HG03066 (cell line): ENCODE data around the gene ARPC1B.
"Not testable (repeated sequence)": the region's sequence is repeated elsewhere in the genome, so short reads cannot be mapped to it uniquely, and the experiment has no call there.

Experiments used
- ATAC-seq: cut with Tn5 transposase; IDR thresholded peaks from one replicate; pipeline ENCODE4 v1.9.1; 2021; ENCODE audit warnings: low read depth; ENCODE audit not compliant: unreplicated experiment

Gene ARPC1B

GRCh38 chr7:99408379-99409191 is 34.1 kb downstream of the ARPC1B start, which contains the start of the genes BUD31 and PDAP1:
Gene BUD31 (plus strand): TSS chr7:99408969. CDS start chr7:99411093, 2,124 bp downstream.
Gene PDAP1 (minus strand): TSS chr7:99408597. CDS start chr7:99408548, 49 bp downstream.
- peak; percentile 76 for ATAC-seq

DNA sequence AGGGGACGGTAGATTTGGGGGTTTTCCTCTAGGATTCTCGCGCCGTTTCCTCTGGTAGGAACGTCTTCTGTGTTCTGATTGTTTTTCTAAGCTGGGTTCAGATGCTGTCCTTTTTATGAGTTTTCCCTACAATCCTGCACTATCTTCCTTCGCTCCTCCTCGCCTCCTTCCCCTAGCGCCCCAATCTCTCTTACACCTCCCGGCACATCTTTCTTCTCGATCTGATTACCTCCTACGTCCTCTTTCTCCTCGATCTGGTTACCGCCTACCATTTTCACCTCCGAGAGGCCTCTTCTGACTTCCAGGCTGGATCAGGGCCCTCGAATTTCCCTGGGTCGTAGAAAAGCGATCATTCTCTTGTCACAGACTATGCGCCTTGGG is 34.7 kb downstream of the ARPC1B start:
- peak; percentile 11 for ATAC-seq

- ATAC-seq = no peak
These were observed 35.3 kb downstream of the ARPC1B start for GRCh38 chr7:99409806-99410205.

DNA sequence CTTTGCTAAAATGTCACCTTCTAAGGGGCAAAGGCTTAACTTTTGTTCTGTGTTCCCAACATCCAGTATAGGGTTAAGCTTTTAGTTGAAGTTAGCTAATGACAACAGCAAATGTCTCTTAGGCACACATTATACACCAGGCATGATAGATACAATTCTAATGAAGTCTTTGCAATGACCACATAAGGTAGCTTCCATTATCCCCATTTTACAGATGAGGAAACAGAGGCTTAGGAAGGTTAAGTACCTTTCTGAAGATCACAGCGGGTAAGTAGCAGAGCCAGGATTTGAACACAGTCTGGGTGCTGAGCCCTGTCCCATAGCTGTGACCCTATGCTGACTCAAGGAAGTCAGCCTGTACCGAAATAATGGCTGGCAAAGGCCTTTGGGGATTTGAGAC is 36.1 kb downstream of the ARPC1B start:
- no peak for ATAC-seq

GRCh38 chr7:99415513-99416127 is 41.1 kb downstream of the ARPC1B start:
- not testable (repeated sequence) for ATAC-seq

DNA sequence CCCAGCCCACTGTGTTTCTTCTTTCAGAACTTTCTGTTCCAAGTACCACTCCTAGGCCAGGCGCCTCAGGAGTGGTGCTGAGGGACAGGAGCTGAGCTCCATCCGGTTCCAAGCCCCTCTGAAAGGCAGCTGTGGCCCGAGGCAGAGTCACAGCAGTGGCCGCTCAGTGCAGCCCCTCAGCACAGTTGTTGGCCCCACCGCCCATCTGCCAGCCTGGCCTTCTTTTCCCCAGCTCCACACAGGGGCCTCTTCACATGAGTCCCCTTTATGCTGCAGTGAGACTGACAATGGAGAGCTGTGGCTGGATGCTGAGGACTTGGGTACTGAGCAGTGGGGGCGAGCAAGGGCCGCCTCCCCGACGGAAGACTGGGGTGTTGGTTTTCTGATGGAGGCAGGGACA is 43.7 kb downstream of the ARPC1B start:
- no peak for ATAC-seq

GRCh38 chr7:99419323-99420021 is 44.9 kb downstream of the ARPC1B start:
- ATAC-seq = no peak

DNA sequence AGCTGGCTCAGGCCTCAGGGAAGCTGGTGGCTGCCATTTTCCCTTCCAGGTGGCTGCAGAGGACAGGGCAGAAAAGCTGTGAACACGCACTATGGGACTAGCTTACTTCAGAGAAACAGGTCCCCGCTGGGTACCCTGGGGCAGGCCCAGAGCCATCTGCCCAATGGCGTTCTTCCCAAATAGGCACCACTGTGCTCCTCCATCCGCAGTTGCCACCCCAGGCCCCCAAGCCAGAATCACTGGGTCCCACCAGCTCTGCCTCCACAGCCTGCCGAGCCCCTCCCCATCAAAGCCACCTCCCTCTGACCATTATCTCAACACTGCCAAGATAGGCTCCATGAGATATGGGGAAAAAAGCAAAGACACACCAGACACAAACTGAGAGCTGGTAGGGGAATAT is 45.7 kb downstream of the ARPC1B start:
- ATAC-seq = no peak

DNA sequence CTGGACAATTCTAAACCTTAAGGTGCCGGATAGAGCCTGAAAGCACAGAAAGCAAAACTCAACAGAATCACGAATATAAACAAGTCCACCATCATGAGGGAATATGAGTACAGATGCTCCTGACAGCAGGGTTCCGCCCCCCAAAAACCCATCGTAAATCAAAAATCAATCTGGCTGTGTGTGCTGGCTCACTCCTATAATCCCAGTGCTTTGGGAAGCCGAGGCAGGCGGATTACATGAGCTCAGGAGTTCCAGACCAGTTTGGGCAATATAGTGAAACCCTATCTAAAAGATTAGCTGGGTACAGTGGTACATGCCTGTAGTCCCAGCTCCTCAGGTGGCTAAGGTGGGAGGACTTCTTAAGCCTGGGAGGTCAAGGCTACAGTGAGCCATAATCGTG is 46.5 kb downstream of the ARPC1B start:
- no peak for ATAC-seq

DNA sequence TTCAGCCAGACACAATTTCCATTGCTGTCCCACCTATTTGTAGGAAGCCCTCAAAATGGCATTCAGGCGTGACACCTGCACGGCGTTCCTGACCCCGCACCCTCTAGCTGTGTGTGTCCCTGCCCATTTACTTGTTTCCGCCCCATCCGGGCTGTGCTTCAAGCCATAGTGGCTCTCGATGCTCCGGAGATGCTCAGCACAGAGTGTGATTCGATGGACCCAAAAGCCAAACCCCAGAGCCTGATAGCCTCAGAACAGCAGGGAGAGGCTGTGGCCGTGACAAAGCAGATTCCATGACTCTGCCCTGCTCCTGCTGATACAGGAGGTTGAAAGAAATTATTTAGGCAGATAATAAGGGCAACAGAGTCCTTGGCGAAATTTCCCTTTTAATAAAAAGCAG is 47.7 kb downstream of the ARPC1B start:
- ATAC-seq = no peak

DNA sequence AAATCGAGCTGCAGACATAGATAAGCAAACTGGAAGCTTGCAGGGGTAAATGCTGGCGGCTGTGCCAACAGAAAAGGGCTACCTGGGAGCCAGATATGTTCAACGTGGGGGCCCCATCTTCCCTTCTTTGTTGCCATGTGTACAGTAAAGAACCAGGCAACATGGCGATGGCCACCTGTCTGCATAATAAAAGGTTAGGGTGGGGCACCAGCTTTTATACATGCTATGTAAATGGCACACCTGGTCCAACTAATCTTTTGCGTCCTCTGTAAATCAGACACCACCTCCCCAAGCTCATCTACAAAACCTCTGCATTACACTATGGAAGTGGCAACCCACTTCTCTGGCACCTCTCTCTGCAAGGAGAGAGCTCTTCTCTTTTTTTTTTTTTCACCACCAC is 48.1 kb downstream of the ARPC1B start:
- no peak for ATAC-seq

DNA sequence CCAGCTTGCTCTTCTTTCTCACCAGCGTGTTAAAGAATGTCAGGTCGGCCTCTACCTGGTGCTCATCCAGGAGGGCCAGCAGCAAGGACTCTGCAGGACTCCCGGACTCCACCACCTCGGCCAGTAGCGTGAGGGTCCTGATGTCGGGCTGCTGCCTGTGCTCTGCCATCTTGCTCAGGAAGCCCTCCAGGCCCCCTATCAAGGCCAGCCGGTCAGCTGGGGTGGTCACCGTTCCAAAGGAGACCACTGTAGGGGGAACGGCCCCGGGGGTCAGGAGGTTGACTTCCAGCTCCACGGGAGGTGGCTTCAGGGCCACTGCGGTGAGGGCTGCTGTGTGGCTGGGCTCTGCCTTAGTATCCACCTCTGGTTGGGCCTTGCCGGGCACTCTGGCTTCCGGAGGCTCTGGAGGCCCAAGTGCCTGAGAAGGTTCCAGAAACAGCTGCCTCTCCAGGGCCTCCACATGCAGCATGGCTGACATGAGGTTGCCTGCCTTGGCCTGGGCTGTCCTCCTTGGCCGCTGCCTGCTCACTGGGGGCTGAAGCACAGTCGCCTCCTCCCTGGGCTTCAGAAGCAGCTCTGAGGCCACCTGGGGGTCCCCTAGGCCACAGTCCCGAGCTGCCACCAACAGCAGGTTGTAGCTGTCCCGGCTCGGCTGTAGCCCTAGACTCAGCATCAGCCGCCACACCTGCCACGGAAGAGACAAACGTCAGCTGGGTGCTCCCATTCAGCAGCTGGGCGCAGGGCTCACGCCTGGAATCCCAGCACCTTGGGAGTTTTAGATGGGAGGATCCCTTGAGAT is 50.6 kb downstream of the ARPC1B start:
- ATAC-seq = no peak

GRCh38 chr7:99428972-99429566 is 54.5 kb downstream of the ARPC1B start:
- ATAC-seq = no peak

DNA sequence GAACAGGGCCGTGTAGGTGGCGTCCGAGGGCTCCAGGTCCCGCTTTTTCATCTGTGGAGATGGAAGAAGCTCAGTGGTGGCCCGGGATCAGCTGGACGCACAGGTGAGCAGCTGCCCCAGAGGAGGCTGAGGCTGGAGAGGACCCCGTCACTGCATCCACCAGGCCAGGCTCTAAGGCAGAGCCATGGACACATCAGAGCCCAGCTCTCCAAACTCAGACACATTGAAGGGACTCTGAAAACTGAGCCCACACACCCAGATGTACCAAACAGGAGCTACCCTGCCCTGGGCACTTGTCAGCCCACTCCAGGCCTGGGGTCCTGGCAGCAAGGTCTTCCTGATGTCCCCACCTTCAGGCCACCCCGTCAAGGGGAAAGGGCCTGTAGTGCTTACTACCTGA is 55.2 kb downstream of the ARPC1B start:
- ATAC-seq = no peak

DNA sequence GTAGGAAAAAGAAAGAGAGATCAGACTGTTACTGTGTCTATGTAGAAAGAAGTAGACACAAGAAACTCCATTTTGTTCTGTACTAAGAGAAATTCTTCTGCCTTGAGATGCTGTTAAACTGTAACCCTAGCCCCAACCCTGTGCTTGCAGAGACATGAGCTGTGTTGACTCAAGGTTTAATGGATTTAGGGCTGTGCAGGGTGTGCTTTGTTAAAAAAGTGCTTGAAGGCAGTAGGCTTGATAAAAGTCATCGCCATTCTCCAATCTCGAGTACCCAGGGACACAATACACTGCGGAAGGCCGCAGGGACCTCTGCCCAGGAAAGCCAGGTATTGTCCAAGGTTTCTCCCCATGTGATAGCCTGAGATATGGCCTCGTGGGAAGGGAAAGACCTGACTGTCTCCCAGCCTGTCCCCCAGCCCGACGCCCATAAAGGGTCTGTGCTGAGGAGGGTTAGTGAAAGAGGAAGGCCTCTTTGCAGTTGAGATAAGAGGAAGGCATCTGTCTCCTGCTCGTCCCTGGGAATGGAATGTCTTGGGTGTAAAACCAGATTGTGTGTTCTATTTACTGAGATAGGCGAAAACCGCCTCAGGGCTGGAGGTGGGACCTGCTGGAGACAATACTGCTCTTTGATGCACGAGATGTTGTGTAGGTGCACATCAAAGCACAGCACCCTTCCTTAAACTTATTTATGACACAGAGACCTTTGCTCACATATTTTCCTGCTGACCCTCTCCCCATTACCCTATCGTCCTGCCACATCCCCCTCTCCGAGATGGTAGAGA is 57.4 kb downstream of the ARPC1B start:
- ATAC-seq = not testable (repeated sequence)

- no peak for ATAC-seq
These were observed 58.6 kb downstream of the ARPC1B start for GRCh38 chr7:99433158-99433557.

GRCh38 chr7:99437946-99438572 is 63.5 kb downstream of the ARPC1B start:
- ATAC-seq = peak; percentile 13

DNA sequence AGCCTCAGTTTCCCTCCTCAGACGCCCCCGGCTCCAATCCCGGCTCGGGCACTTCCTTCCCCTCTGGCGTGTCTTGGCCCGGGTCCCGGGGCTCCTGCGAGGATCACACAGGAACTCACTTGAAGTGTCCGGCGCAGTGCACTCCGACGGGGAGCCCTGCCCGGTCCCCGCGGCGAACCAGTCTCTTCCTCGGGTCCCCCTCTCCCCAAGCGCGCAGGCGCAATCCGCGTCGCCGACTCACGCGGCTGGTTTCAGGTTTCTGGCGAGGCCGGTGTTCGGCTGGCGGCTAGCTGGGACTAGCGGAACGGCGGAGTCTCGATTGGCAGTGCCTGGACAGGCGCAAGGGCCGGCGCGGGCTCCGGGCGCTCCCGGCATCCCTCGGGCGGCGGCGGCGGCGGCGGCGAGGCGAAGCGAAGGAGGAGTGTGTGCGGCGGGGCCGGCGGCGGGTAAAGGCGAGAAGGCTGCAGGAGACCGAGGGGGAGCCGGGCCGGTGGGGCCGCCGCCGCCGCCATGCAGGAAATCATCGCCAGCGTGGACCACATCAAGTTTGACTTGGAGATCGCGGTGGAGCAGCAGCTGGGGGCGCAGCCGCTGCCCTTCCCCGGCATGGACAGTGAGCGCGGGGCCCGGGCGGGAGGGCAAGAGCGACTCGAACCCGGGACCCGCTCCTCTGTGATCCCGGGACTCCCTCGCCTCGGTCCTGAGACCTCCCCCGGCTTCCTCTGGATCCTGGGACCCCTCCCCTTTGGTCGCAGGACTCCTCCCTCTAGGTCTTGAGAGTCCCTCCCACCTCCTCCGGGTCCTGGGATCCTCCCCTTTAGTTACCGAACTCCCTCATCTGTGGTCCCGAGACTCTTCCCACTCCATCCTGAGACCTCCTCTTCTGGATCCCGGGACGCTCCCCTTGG is 64.3 kb downstream of the ARPC1B start, which contains the start of the genes CPSF4 and PTCD1:
TSS of gene CPSF4 (plus strand) at position 371 of the 908 bp plus-strand sequence. CDS start at position 511, 140 bp downstream.
TSS of gene PTCD1 (minus strand) at position 226 of the 908 bp plus-strand sequence. CDS start 3,556 bp downstream, outside the sequence.
- peak; percentile 91 for ATAC-seq
